GM23338 (cell line): Measurements from ENCODE around the gene FAM89A. TPM values are rescaled to one million over a fixed set of nuclear protein-coding genes. Genes with fewer than 3 reads are reported as not detected.
A peak's percentile ranks its signal among the peaks of the same experiment; 100 is the strongest.

Source experiments
- ATAC-seq: fragments of 200-7000 bp; cut with Tn5 transposase; 3 replicates; pipeline ENCODE4 v1.9.1; 2020
- DNase-seq: peaks from one replicate; pipeline ENCODE4 v3.0.0-alpha.2; 2015; ENCODE audit warnings: low spot score
- H2AFZ ChIP-seq: fragments of 200-600 bp; sonication (generic); 2 replicates; pipeline ENCODE4 v1.8.0; 2016; ENCODE audit warnings: antibody characterized with exemption, mild to moderate bottlenecking, moderate library complexity
- H3F3A ChIP-seq: fragments of 200-600 bp; sonication (generic); replicated peaks from 2 replicates; pipeline ENCODE4 v1.8.0; 2017; ENCODE audit warnings: antibody characterized with exemption, mixed run types, low read depth
- H3K27ac ChIP-seq: fragments of 200-600 bp; sonication (generic); 2 replicates; pipeline ENCODE4 v1.6.1; 2016; ENCODE audit warnings: low read depth
- H3K27me3 ChIP-seq: fragments of 200-600 bp; sonication (generic); 2 replicates; pipeline ENCODE4 v1.8.0; 2016; ENCODE audit warnings: mild to moderate bottlenecking, mixed run types, moderate library complexity; ENCODE audit not compliant: insufficient read depth
- H3K36me3 ChIP-seq: fragments of 200-600 bp; sonication (generic); 2 replicates; pipeline ENCODE4 v1.8.0; 2016; ENCODE audit warnings: mild to moderate bottlenecking; ENCODE audit not compliant: insufficient read depth
- H3K4me1 ChIP-seq: fragments of 200-600 bp; sonication (generic); 2 replicates; pipeline ENCODE4 v1.8.0; 2016; ENCODE audit warnings: mild to moderate bottlenecking, moderate library complexity; ENCODE audit not compliant: insufficient read depth
- H3K4me2 ChIP-seq: fragments of 200-600 bp; sonication (generic); 2 replicates; pipeline ENCODE4 v1.7.1; 2017; ENCODE audit warnings: mixed run types
- H3K4me3 ChIP-seq: fragments of 200-600 bp; sonication (generic); 2 replicates; pipeline ENCODE4 v1.6.1; 2016; ENCODE audit warnings: mixed run types
- H3K79me2 ChIP-seq: fragments of 200-600 bp; sonication (generic); replicated peaks from 2 replicates; pipeline ENCODE4 v1.8.0; 2017; ENCODE audit warnings: mild to moderate bottlenecking; ENCODE audit not compliant: insufficient read depth
- H3K9me2 ChIP-seq: fragments of 200-600 bp; sonication (generic); 2 replicates; pipeline ENCODE4 v1.8.0; 2017; ENCODE audit not compliant: insufficient read depth
- H4K20me1 ChIP-seq: fragments of 200-600 bp; sonication (generic); replicated peaks from 2 replicates; pipeline ENCODE4 v1.8.0; 2017; ENCODE audit warnings: mild to moderate bottlenecking; ENCODE audit not compliant: insufficient read depth
- H3K27ac Mint-ChIP-seq: 2 replicates; pipeline ENCODE4 v1.8.0; 2020; ENCODE audit warnings: inconsistent platforms, mild to moderate bottlenecking, moderate library complexity, mixed read lengths
- H3K27me3 Mint-ChIP-seq: 3 replicates; pipeline ENCODE4 v1.8.0; 2022; ENCODE audit warnings: low read depth, mild to moderate bottlenecking, moderate library complexity, mixed read lengths, inconsistent platforms; ENCODE audit not compliant: insufficient read depth, poor library complexity
- H3K36me3 Mint-ChIP-seq: 3 replicates; pipeline ENCODE4 v1.8.0; 2021; ENCODE audit warnings: low read depth, mild to moderate bottlenecking, inconsistent platforms, moderate library complexity, mixed read lengths
- H3K4me1 Mint-ChIP-seq: 3 replicates; pipeline ENCODE4 v1.8.0; 2020; ENCODE audit warnings: mild to moderate bottlenecking, inconsistent platforms, mixed read lengths
- H3K4me3 Mint-ChIP-seq: 3 replicates; pipeline ENCODE4 v1.8.0; 2021; ENCODE audit warnings: moderate library complexity, mild to moderate bottlenecking, inconsistent platforms, mixed read lengths
- H3K9me3 Mint-ChIP-seq: 3 replicates; pipeline ENCODE4 v1.8.0; 2020; ENCODE audit warnings: moderate library complexity, mild to moderate bottlenecking, inconsistent platforms, mixed read lengths
- CREB1 ChIP-seq: fragments of 250-450 bp; sonication (Bioruptor Pico); IDR thresholded peaks from 2 replicates; pipeline ENCODE4 v1.5.0; 2020; ENCODE audit warnings: low read depth, mild to moderate bottlenecking, moderate library complexity
- ETS1 ChIP-seq: IDR thresholded peaks from 2 replicates; pipeline ENCODE4 v1.6.1; 2016; ENCODE audit warnings: antibody characterized with exemption
- EZH2 ChIP-seq: fragments of 200-600 bp; sonication (generic); IDR thresholded peaks from one replicate; pipeline ENCODE4 v1.8.0; 2017; ENCODE audit warnings: antibody characterized with exemption, mild to moderate bottlenecking, low read depth; ENCODE audit not compliant: unreplicated experiment
- NANOG ChIP-seq: IDR thresholded peaks from 2 replicates; pipeline ENCODE4 v1.6.1; 2016; ENCODE audit warnings: antibody characterized with exemption, borderline replicate concordance
- POLR2AphosphoS5 ChIP-seq: IDR thresholded peaks from 2 replicates; pipeline ENCODE4 v1.6.1; 2016; ENCODE audit warnings: antibody characterized with exemption, low read depth
- REST ChIP-seq: IDR thresholded peaks from one replicate; pipeline ENCODE4 v1.6.1; 2018; ENCODE audit warnings: antibody characterized with exemption; ENCODE audit not compliant: unreplicated experiment
- STAT1 ChIP-seq: IDR thresholded peaks from one replicate; pipeline ENCODE4 v1.6.1; 2016; ENCODE audit warnings: antibody characterized with exemption; ENCODE audit not compliant: unreplicated experiment
- ZNF114 ChIP-seq: fragments of 250-450 bp; sonication (Bioruptor Pico); IDR thresholded peaks from 2 replicates; pipeline ENCODE4 v1.5.0; 2020; ENCODE audit warnings: mild to moderate bottlenecking, moderate library complexity
- ZNF331 ChIP-seq: fragments of 250-450 bp; sonication (Bioruptor Pico); IDR thresholded peaks from 2 replicates; pipeline ENCODE4 v1.5.0; 2020; ENCODE audit warnings: low read depth, mild to moderate bottlenecking, moderate library complexity
- polyA plus RNA-seq: library from polyadenylated mRNA; unstranded; fragments of >200 nt; fragmentation: Nextera tagmentation; extraction: Ambion mirVana; gene quantifications from 2 replicates; pipeline ENCODE4 v1.2.1, GENCODE V29; 2016
- total RNA-seq: library from RNA; depleted of rRNA; stranded (reverse); fragments of >200 nt; shearing (Covaris generic); gene quantifications from 2 replicates; pipeline ENCODE4 v1.2.3, GENCODE V29; 2014

The FAM89A gene
- total and polyA plus RNA-seq, 2 experiments from 2014 or later = 3.2 to 3.8 TPM

- peak; percentile 47 for DNase-seq
- ATAC-seq = peak; percentile 8
- Histone ChIP-seq H3K27ac (no peak overlapping the region), H3F3A (no peaks in the 10 kb centered on the region), H3K27me3 (peaks cover 55% of the 10 kb centered on the region), H2AFZ (0 out of 2 replicates have a peak overlapping the region, but pooled peaks have one; percentile 32), H4K20me1 (peaks cover 52% of the 10 kb centered on the region), H3K4me1 (peaks cover 10% of the 10 kb centered on the region; the same call in 1 of the 2 replicates), H3K9me2 (no peaks in the 10 kb centered on the region), H3K36me3 (no peaks in the 10 kb centered on the region), H3K4me3 (peak overlapping the region; percentile 88), H3K79me2 (peaks cover 12% of the 10 kb centered on the region), H3K4me2 (peak overlapping the region; percentile 88)
- Mint-ChIP-seq H3K27ac (no peak overlapping the region), H3K27me3 (peaks cover 6% of the 10 kb centered on the region), H3K36me3 (no peaks in the 10 kb centered on the region; the same call in 2 of the 3 replicates), H3K9me3 (no peaks in the 10 kb centered on the region), H3K4me1 (peaks cover 13% of the 10 kb centered on the region), H3K4me3 (peak overlapping the region; percentile 84)
- TF ChIP-seq ZNF114 (CRISPR knock-in tag) (no peak), ZNF331 (CRISPR knock-in tag) (no peak), REST (no peak), STAT1 (no peak), ETS1 (no peak), CREB1 (CRISPR knock-in tag) (no peak), NANOG (no peak), POLR2AphosphoS5 (no peak), EZH2 (no peak)
Observed at GRCh38 chr1:230977761-230978490, 62.1 kb downstream of the FAM89A start.
